CD4-positive, alpha-beta T cell treated with Interleukin-1 beta for 1 hour (primary cell): ENCODE results near the gene TMTC1.

Source experiments
- DNase-seq, 2 donors: peaks; one replicate each; pipeline ENCODE4 v3.0.0-alpha.2; 2020 to 2022

TMTC1 gene

DNA sequence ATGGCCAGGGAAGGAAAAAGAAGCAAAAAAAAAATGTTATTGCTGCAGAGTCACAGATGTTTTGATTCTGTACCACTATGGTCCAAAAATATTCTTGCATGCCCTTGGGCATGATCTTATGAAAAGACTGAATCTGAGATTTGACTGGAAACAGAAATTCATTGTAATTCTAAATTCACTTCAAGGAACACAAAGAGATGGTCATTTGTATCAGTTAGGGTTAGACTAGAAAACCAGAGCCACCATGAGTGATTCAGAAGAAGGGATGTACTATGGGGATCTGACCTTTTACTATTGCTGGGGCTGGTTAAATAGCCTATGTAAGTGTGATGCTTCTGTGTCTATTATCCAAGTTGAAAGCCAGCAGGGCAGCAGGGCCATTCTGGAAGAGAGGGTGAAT is 5.2 kb downstream of the TMTC1 start:
- no peak for DNase-seq

DNA sequence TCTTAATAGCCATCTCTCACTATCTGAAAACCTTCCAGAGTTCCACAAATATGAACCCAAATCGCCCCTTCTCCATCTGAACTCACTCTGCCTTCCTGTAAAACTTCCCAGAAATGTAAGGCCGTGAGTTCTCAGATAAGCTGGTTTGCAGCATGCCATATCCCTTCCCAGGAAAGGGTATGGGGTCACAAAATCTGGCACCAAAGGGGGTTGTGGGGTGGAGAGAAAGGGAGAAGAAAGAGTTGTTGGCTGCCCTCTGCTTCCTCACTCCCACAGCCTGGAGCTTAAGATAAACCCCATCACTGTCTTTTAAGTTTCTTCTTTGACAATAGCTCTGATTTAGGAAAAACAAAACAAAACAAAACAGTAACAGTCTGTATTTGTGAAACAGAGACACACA is 10.7 kb downstream of the TMTC1 start:
- DNase-seq: no peak

DNA sequence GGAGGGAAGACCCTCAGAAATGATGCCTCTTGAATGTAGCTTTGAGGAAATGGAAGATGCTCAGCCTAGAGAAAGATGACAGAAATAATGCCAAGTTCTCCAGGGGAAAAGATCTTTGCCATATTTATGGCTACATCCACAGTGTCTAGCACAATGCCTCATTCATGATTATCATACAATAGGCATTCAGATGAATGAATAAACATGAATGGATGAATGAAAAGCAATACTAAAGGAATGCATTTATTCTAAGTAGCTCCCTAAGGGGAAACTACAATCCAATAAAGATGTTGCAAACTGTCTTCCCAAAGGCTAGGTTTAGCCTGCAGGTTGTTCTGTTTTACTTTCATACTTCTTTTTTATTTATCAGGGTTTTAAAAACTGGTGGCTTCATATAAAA is 12.0 kb downstream of the TMTC1 start:
- no peak for DNase-seq

DNA sequence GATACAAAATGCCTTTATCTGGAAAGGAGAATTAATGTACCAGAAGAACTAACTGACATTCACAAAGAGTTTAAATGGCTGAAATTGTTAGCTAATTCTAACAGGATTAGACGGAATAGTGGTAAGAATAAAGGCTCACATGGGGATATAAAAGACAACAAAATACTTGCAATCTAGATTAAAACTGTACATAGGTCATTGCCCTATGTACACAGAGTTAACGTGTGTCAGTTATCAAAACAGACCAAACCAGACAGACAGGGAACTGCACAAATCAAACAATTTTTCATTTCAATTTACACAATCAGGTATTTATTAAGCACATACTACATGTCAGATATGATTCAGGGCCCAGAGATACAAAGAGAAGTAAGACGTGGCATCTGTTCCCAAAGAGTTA is 12.6 kb downstream of the TMTC1 start:
- DNase-seq: no peak

GRCh38 chr12:29769162-29769858 is 14.4 kb downstream of the TMTC1 start:
- no peak for DNase-seq

- DNase-seq: no peak
Measured at GRCh38 chr12:29768372-29768771, 15.4 kb downstream of the TMTC1 start.

- DNase-seq: no peak
Measured at GRCh38 chr12:29763301-29763683, 20.4 kb downstream of the TMTC1 start.

- DNase-seq: no peak
Measured at GRCh38 chr12:29762637-29763300, 21.0 kb downstream of the TMTC1 start.

- no peak for DNase-seq
Measured at GRCh38 chr12:29759950-29760349, 23.8 kb downstream of the TMTC1 start.

GRCh38 chr12:29756741-29757390 is 26.9 kb downstream of the TMTC1 start:
- DNase-seq: no peak

GRCh38 chr12:29754235-29755189 is 29.2 kb downstream of the TMTC1 start:
- DNase-seq: no peak

- DNase-seq: no peak
Measured at GRCh38 chr12:29752121-29752520, 31.6 kb downstream of the TMTC1 start.

- no peak for DNase-seq
Measured at GRCh38 chr12:29751676-29752075, 32.1 kb downstream of the TMTC1 start.

DNA sequence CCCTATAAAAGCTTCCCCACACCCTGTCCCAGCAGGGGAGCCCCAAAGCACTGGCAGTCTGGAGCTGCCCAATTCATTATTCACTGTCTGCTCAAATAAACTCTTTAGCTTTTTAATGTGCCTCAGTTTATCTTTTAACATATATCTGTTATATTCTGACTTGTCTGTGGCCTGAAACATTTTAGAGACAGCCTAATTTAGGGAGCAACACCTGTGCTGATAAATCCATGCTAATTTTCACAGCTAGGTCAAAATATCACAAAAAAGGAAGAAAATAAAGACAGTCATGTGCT is 32.9 kb downstream of the TMTC1 start:
- DNase-seq: no peak

- no peak for DNase-seq
Measured at GRCh38 chr12:29750131-29750927, 33.4 kb downstream of the TMTC1 start.

- no peak for DNase-seq
Measured at GRCh38 chr12:29744365-29744764, 39.4 kb downstream of the TMTC1 start.

DNA sequence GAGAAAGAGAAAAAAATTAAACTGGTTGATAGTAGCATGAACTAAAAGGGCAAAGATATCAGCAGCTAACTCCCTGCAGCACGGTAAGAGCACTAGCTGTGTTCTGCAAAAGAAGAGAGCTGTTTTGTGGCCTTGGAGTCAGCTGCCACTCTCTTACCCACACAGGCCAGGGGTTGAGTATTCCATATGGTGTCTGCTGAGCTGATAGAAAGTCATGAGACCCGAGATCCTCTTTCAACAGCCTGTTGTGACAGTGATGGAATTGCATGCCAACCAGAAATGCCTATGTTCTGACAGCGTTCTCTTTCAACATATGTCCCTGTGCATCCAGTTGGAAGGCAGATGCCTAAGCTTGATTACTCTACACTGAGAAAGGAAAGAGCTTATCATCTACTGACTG is 39.9 kb downstream of the TMTC1 start:
- DNase-seq: no peak

GRCh38 chr12:29743077-29743476 is 40.7 kb downstream of the TMTC1 start:
- no peak for DNase-seq

DNA sequence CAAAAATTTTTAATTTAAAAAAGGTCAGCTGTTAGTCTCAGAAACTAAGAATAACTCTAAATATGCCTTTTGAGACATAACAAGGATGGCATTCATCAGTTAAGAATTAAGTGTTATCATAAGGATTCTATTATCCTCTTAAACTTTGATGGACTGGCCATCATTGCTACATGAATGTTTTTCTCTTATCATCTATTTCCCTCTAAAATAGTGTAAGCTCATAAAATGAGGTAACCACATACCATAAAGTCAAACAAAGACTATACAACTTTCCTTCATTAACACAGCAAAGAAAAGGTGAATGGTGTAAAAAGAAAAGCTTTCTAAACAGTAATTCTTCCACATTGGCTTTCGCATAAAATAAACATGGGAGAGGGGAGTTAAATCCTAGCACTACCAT is 41.1 kb downstream of the TMTC1 start:
- DNase-seq: no peak

- DNase-seq: no peak
Measured at GRCh38 chr12:29741342-29742241, 42.1 kb downstream of the TMTC1 start.

DNA sequence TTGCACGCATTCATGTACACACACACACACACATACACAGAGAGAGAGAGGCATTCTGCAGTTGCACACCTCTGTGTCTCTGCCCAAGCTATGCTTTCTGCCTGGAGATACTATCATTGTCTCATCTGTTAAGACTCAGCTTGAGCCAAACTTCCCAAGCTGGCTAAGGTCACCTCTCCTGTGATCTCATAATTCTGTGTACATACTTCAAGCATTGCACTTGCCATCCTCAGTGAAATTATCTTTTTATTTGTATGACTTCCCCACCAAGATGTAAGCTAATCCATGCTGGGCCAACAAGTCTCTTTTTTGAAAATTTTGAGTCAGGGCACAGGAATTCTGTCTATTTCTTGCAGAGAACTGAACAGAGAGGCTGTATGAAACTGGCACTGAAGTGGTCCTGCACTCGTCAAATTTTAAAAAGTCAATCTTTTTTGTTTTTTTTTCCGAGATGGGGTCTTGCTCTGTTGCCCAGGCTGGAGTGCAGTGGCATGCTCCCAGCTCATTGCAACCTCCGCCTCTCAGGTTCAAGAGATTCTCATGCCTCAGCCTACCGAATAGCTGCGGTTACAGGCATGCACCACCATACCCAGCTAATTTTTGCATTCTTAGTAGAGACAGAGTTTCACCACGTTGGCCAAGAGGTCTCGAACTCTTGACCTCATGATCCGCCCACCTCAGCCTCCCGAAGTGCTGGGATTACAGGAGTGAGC is 44.3 kb downstream of the TMTC1 start:
- DNase-seq: no peak
